T-cell (primary cell): ENCODE measurements around the gene BICD2. TPM values are rescaled to one million over a fixed set of nuclear protein-coding genes. Genes with fewer than 3 reads are reported as not detected.
A peak's percentile ranks its signal among the peaks of the same experiment; 100 is the strongest.

ENCODE experiments used
- ATAC-seq, 4 experiments: fragments of 200-7000 bp in 3 of 4; fragments of 150-1000 bp in 1 of 4; cut with Tn5 transposase; replicated peaks in 1 of 4; 1 replicate in 3 of 4; 2 replicates in 1 of 4; pipeline ENCODE4 v1.10.0; 2021; ENCODE audit warnings: moderate library complexity in 3 of 4, mild to moderate bottlenecking in 2 of 4, moderate number of reproducible peaks in 1 of 4
- CTCF ChIA-PET, 2 donors: fragments of 300-600 bp; sonication (Branson Sonifier 250); formaldehyde crosslinking; loops; one replicate each; lab custom pipeline; 2022; ENCODE audit warnings: antibody characterized with exemption in 2 of 2; lab: Charles Lee
- POLR2A ChIA-PET, 2 donors: fragments of 300-600 bp; sonication (Branson Sonifier 250); formaldehyde crosslinking; loops; one replicate each; lab custom pipeline; 2022; ENCODE audit warnings: antibody characterized with exemption in 2 of 2; lab: Charles Lee
- DNase-seq, 35 experiments: peaks; one replicate each; pipeline versions ENCODE4 v3.0.0 to v3.0.0-alpha.2; 2013 to 2023
- H3K27ac ChIP-seq: one replicate; pipeline ENCODE4 v1.5.1; 2013; ENCODE audit warnings: low read length
- H3K27me3 ChIP-seq, 2 experiments: replicated peaks in 1 of 2; 1 replicate in 1 of 2; 2 replicates in 1 of 2; pipeline versions ENCODE4 v1.6.1 to v1.7.0; 2013; ENCODE audit warnings: low read length in 1 of 2, mixed read lengths in 1 of 2; ENCODE audit not compliant: control insufficient read depth in 2 of 2, insufficient read depth in 2 of 2; ENCODE audit errors: extremely low read depth in 1 of 2
- H3K36me3 ChIP-seq, 2 donors: 1 replicate in 1 of 2; 2 replicates in 1 of 2; pipeline versions ENCODE4 v1.6.1 to v1.7.0; 2013; ENCODE audit warnings: low read length in 1 of 2; ENCODE audit not compliant: control insufficient read depth in 2 of 2, insufficient read depth in 1 of 2; ENCODE audit errors: extremely low read depth in 1 of 2
- H3K4me1 ChIP-seq, 2 experiments: 1 replicate in 1 of 2; 2 replicates in 1 of 2; pipeline versions ENCODE4 v1.6.1 to v1.7.0; 2013; ENCODE audit warnings: low read length in 2 of 2, mixed read lengths in 1 of 2; ENCODE audit not compliant: insufficient read depth in 2 of 2, control insufficient read depth in 1 of 2; ENCODE audit errors: extremely low read depth in 1 of 2
- H3K4me3 ChIP-seq, 2 donors: 1 replicate in 1 of 2; 2 replicates in 1 of 2; pipeline versions ENCODE4 v1.5.1 to v1.7.0; 2013; ENCODE audit warnings: mild to moderate bottlenecking in 2 of 2, low read length in 1 of 2, moderate library complexity in 1 of 2; ENCODE audit not compliant: control insufficient read depth in 1 of 2; ENCODE audit errors: extremely low read depth in 1 of 2
- H3K9me3 ChIP-seq: 2 replicates; pipeline ENCODE4 v1.7.0; 2013
- H3K27ac Mint-ChIP-seq, 2 donors: one replicate each; pipeline ENCODE4 v1.8.0; 2020 to 2021; ENCODE audit warnings: mild to moderate bottlenecking in 2 of 2, mixed read lengths in 2 of 2
- H3K27me3 Mint-ChIP-seq, 2 donors: one replicate each; pipeline ENCODE4 v1.8.0; 2021 to 2022; ENCODE audit warnings: mixed read lengths in 2 of 2
- H3K36me3 Mint-ChIP-seq: one replicate; pipeline ENCODE4 v1.8.0; 2021; ENCODE audit warnings: mixed read lengths
- H3K4me1 Mint-ChIP-seq, 3 donors: one replicate each; pipeline ENCODE4 v1.8.0; 2020 to 2022; ENCODE audit warnings: mixed read lengths in 3 of 3, mild to moderate bottlenecking in 1 of 3
- H3K4me3 Mint-ChIP-seq, 3 donors: one replicate each; pipeline ENCODE4 v1.8.0; 2020 to 2022; ENCODE audit warnings: mild to moderate bottlenecking in 3 of 3, mixed read lengths in 3 of 3, moderate library complexity in 3 of 3
- H3K9me3 Mint-ChIP-seq, 3 donors: one replicate each; pipeline ENCODE4 v1.8.0; 2020 to 2022; ENCODE audit warnings: mixed read lengths in 3 of 3
- WGBS: methylation state at CpG from one replicate; pipeline ENCODE4 v1.1.5; 2013; ENCODE audit warnings: missing lambda C conversion rate; ENCODE audit not compliant: insufficient coverage; 5-methylcytosine and 5-hydroxymethylcytosine counted together
- total RNA-seq, 35 experiments: library from RNA in 6 of 35; stranded (reverse) in 6 of 35; fragments of 120-200 nt in 1 of 35; gene quantifications; one replicate each; pipeline versions ENCODE4 v1.2.1 to v1.2.4 and lab custom pipeline; 2013 to 2026

Gene BICD2
- total RNA-seq, 5 donors from 2014 or later (not counting 1 experiment from before 2014, with no cell fraction given) = 24.1 to 36.6 (median 30.6) TPM

GRCh38 chr9:92774274-92774673 lies 9.6 kb upstream of the BICD2 start:
- Histone ChIP-seq H3K9me3 (no peaks in the 10 kb centered on the region), H3K27me3 (peaks cover 0 to 10% of the 10 kb centered on the region in 2 experiments), H3K4me1 (peaks cover 10 to 13% of the 10 kb centered on the region in 2 experiments), H3K27ac (no peak overlapping the region), H3K36me3 (no peaks in the 10 kb centered on the region), H3K4me3 (no peak overlapping the region)
- ATAC-seq (no peak), DNase-seq (no peak)
- WGBS = no CpG with 5 or more reads among the region's 1 CpG
- CTCF ChIA-PET = no interaction called here
- Mint-ChIP-seq H3K27me3 (peaks cover 0 to 7% of the 10 kb centered on the region in 2 donors), H3K27ac (no peak overlapping the region), H3K36me3 (no peaks in the 10 kb centered on the region), H3K4me1 (peaks cover 12 to 22% (median 17%) of the 10 kb centered on the region in 3 donors), H3K4me3 (no peak overlapping the region), H3K9me3 (peaks cover 0 to 2% (median 0%) of the 10 kb centered on the region in 3 donors)
- POLR2A ChIA-PET = no interaction called here

- peaks cover 0 to 10% of the 10 kb centered on the region in 2 experiments for H3K27me3 ChIP-seq
- H3K4me3 Mint-ChIP-seq = no peak overlapping the region
- no peaks in the 10 kb centered on the region for H3K36me3 ChIP-seq
- ChIA-PET CTCF (no interaction called here), POLR2A (no interaction called here)
- DNase-seq (no peak), ATAC-seq (no peak)
- H3K4me1 ChIP-seq = peaks cover 10 to 13% of the 10 kb centered on the region in 2 experiments
- peaks cover 0 to 7% of the 10 kb centered on the region in 2 donors for H3K27me3 Mint-ChIP-seq
- no peaks in the 10 kb centered on the region for H3K9me3 ChIP-seq
- no peaks in the 10 kb centered on the region for H3K9me3 Mint-ChIP-seq
- no peak overlapping the region for H3K27ac ChIP-seq
- no peak overlapping the region for H3K4me3 ChIP-seq
- H3K4me1 Mint-ChIP-seq = peaks cover 12 to 22% (median 17%) of the 10 kb centered on the region in 3 donors
- no peak overlapping the region for H3K27ac Mint-ChIP-seq
- WGBS = no CpG with 5 or more reads among the region's 3 CpGs
- H3K36me3 Mint-ChIP-seq = no peaks in the 10 kb centered on the region
Observed at GRCh38 chr9:92773810-92774209, 9.2 kb upstream of the BICD2 start.

GRCh38 chr9:92771309-92771708 lies 6.7 kb upstream of the BICD2 start:
- peak overlapping the region; percentile 56 to 88 for H3K27ac Mint-ChIP-seq
- POLR2A ChIA-PET = no interaction called here
- CTCF ChIA-PET = no interaction called here

GRCh38 chr9:92770360-92770995 lies 5.8 kb upstream of the BICD2 start:
- Mint-ChIP-seq H3K36me3 (no peaks in the 10 kb centered on the region), H3K4me1 (peaks cover 20 to 36% (median 29%) of the 10 kb centered on the region in 3 donors), H3K9me3 (no peaks in the 10 kb centered on the region), H3K27me3 (peaks cover 0 to 4% of the 10 kb centered on the region in 2 donors), H3K4me3 (peak overlapping the region in 1 of 3 donors; percentile 2), H3K27ac (peak overlapping the region; percentile 77 to 88)
- Histone ChIP-seq H3K4me3 (no peak overlapping the region), H3K4me1 (peaks cover 10 to 21% of the 10 kb centered on the region in 2 experiments), H3K27me3 (no peaks in the 10 kb centered on the region), H3K27ac (peak overlapping the region; percentile 7), H3K9me3 (no peaks in the 10 kb centered on the region), H3K36me3 (no peaks in the 10 kb centered on the region)
- 83% methylated on average over 3 of the region's 7 CpGs for WGBS
- ChIA-PET POLR2A (interaction anchor here in 1 of 2 donors (0.6 kb wide), 1 partner anchor 95 kb away, joined by 5 read pairs; no protein-coding TSS in a partner anchor), CTCF (no interaction called here)
- ATAC-seq (peak in 3 of 4 experiments; percentile 30 to 62 (median 54)), DNase-seq (peak in 2 of 35 experiments; percentile 17 to 32)

More at GRCh38 chr9:92771309-92771708, 6.7 kb upstream of the BICD2 start:
- H3K36me3 Mint-ChIP-seq = no peaks in the 10 kb centered on the region
- DNase-seq (no peak), ATAC-seq (no peak)
- peaks cover 10 to 13% of the 10 kb centered on the region in 2 experiments for H3K4me1 ChIP-seq
- no peak overlapping the region for H3K4me3 ChIP-seq
- no peaks in the 10 kb centered on the region for H3K9me3 ChIP-seq
- H3K9me3 Mint-ChIP-seq = no peaks in the 10 kb centered on the region
- H3K36me3 ChIP-seq = no peaks in the 10 kb centered on the region
- no peak overlapping the region for H3K27ac ChIP-seq
- peaks cover 12 to 28% (median 22%) of the 10 kb centered on the region in 3 donors for H3K4me1 Mint-ChIP-seq
- peaks cover 0 to 7% of the 10 kb centered on the region in 2 donors for H3K27me3 Mint-ChIP-seq
- WGBS = 83% methylated on average over 2 of the region's 5 CpGs
- peaks cover 0 to 6% of the 10 kb centered on the region in 2 experiments for H3K27me3 ChIP-seq
- no peak overlapping the region for H3K4me3 Mint-ChIP-seq

GRCh38 chr9:92769990-92770359 lies 5.3 kb upstream of the BICD2 start:
- WGBS = no CpG with 5 or more reads among the region's 2 CpGs
- no peaks in the 10 kb centered on the region for H3K27me3 ChIP-seq
- no peak overlapping the region for H3K27ac ChIP-seq
- Mint-ChIP-seq H3K4me1 (peaks cover 21 to 37% (median 30%) of the 10 kb centered on the region in 3 donors), H3K27me3 (peaks cover 0 to 4% of the 10 kb centered on the region in 2 donors), H3K27ac (peak overlapping the region; percentile 77 to 88), H3K4me3 (no peak overlapping the region), H3K9me3 (no peaks in the 10 kb centered on the region), H3K36me3 (no peaks in the 10 kb centered on the region)
- ChIA-PET CTCF (no interaction called here), POLR2A (interaction anchor here in 1 of 2 donors (0.6 kb wide), 1 partner anchor 94 kb away, joined by 5 read pairs; no protein-coding TSS in a partner anchor)
- H3K9me3 ChIP-seq = no peaks in the 10 kb centered on the region
- H3K36me3 ChIP-seq = no peaks in the 10 kb centered on the region
- peaks cover 10 to 23% of the 10 kb centered on the region in 2 experiments for H3K4me1 ChIP-seq
- ATAC-seq = no peak
- no peak overlapping the region for H3K4me3 ChIP-seq
- DNase-seq = no peak

- no peak for DNase-seq
- POLR2A ChIA-PET = no interaction called here
Observed at GRCh38 chr9:92769286-92769685, 4.7 kb upstream of the BICD2 start.

More at GRCh38 chr9:92769286-92769685, 4.7 kb upstream of the BICD2 start:
- Mint-ChIP-seq H3K27ac (no peak overlapping the region), H3K4me1 (peaks cover 21 to 37% (median 30%) of the 10 kb centered on the region in 3 donors), H3K36me3 (no peaks in the 10 kb centered on the region), H3K9me3 (no peaks in the 10 kb centered on the region), H3K27me3 (no peaks in the 10 kb centered on the region), H3K4me3 (no peak overlapping the region)
- no peak overlapping the region for H3K27ac ChIP-seq
- WGBS = 71% methylated on average over 2 of the region's 3 CpGs
- no peak overlapping the region for H3K4me3 ChIP-seq
- no peaks in the 10 kb centered on the region for H3K36me3 ChIP-seq
- CTCF ChIA-PET = no interaction called here
- no peak for ATAC-seq
- H3K9me3 ChIP-seq = no peaks in the 10 kb centered on the region
- H3K27me3 ChIP-seq = no peaks in the 10 kb centered on the region
- H3K4me1 ChIP-seq = peaks cover 10 to 23% of the 10 kb centered on the region in 2 experiments
